H1 (cell line): ENCODE data around the gene GNAI2.

Experiments used
- BCL11A ChIP-seq, 2 experiments: IDR thresholded peaks; one replicate each; pipeline ENCODE4 v1.6.1; 2011; ENCODE audit warnings: low read depth in 2 of 2, low read length in 2 of 2, mild to moderate bottlenecking in 2 of 2
- CHD1 ChIP-seq: IDR thresholded peaks from 2 replicates; pipeline ENCODE4 v1.6.1; 2012; ENCODE audit warnings: low read depth, low read length, improper control_type of control experiment
- CTCF ChIP-seq, 3 experiments: IDR thresholded peaks; 1 replicate in 2 of 3; 2 replicates in 1 of 3; pipeline versions ENCODE4 v1.5.1 to v1.6.1; 2011; ENCODE audit warnings: low read length in 3 of 3, mild to moderate bottlenecking in 3 of 3, inconsistent platforms in 2 of 3, low read depth in 1 of 3, moderate library complexity in 1 of 3; ENCODE audit not compliant: insufficient read depth in 1 of 3; ENCODE audit errors: control extremely low read depth in 1 of 3
- MAX ChIP-seq: IDR thresholded peaks from 2 replicates; pipeline ENCODE4 v1.6.1; 2012; ENCODE audit warnings: inconsistent platforms
- NRF1 ChIP-seq: IDR thresholded peaks from 2 replicates; pipeline ENCODE4 v1.6.1; 2011; ENCODE audit warnings: mild to moderate bottlenecking, low read depth, low read length, improper control_type of control experiment
- POLR2A ChIP-seq, 2 experiments: IDR thresholded peaks; 1 replicate in 1 of 2; 2 replicates in 1 of 2; pipeline ENCODE4 v1.6.1; 2011; ENCODE audit warnings: low read depth in 2 of 2, low read length in 2 of 2, mild to moderate bottlenecking in 2 of 2; ENCODE audit errors: control extremely low read depth in 1 of 2
- POLR2AphosphoS5 ChIP-seq: IDR thresholded peaks from 2 replicates; pipeline ENCODE4 v1.6.1; 2011; ENCODE audit warnings: low read depth, low read length
- RAD21 ChIP-seq, 2 experiments: IDR thresholded peaks in 1 of 2; conservative IDR thresholded peaks in 1 of 2; 2 replicates each; pipeline ENCODE4 v1.6.1; 2011; ENCODE audit warnings: low read depth in 2 of 2, low read length in 2 of 2, improper control_type of control experiment in 1 of 2, inconsistent platforms in 1 of 2, mild to moderate bottlenecking in 1 of 2, moderate library complexity in 1 of 2
- RBBP5 ChIP-seq: IDR thresholded peaks from 2 replicates; pipeline ENCODE4 v1.7.1; 2012; ENCODE audit warnings: low read depth, mild to moderate bottlenecking, inconsistent platforms, low read length, moderate library complexity, borderline replicate concordance
- TAF7 ChIP-seq: optimal IDR thresholded peaks from 2 replicates; pipeline ENCODE3; 2011; ENCODE audit warnings: low read depth, mild to moderate bottlenecking, inconsistent platforms, low read length, moderate library complexity, borderline replicate concordance
- ZNF274 ChIP-seq: IDR thresholded peaks from 2 replicates; pipeline ENCODE4 v1.7.0; 2012; ENCODE audit warnings: low read length, borderline replicate concordance; ENCODE audit errors: extremely low read depth

GRCh38 chr3:50230794-50231125, 5.2 kb upstream of the GNAI2 start:
- no peak for TF ChIP-seq POLR2A (IDR thresholded peaks at IDR 0.05; ENCODE audit: control extremely low read depth in 1 of 2, low read depth in 2 of 2, low read length in 2 of 2)
- TF ChIP-seq BCL11A (IDR thresholded peaks at IDR 0.05; ENCODE audit: low read depth in 2 of 2, low read length in 2 of 2), result no peak
- no peak for TF ChIP-seq RAD21 (IDR thresholded peaks at IDR 0.05 in 1 of 2, conservative IDR thresholded peaks at IDR 0.05 in 1 of 2; ENCODE audit: low read depth in 2 of 2, low read length in 2 of 2)
- TF ChIP-seq CTCF (IDR thresholded peaks at IDR 0.05; ENCODE audit: control extremely low read depth in 1 of 3, insufficient read depth in 1 of 3, low read depth in 1 of 3, low read length in 3 of 3), result no peak
- no peak for TF ChIP-seq CHD1
- TF ChIP-seq TAF7, result no peak
- no peak for TF ChIP-seq POLR2AphosphoS5
- no peak for TF ChIP-seq MAX
- TF ChIP-seq RBBP5, result no peak
- no peak for TF ChIP-seq ZNF274
- TF ChIP-seq NRF1, result no peak
